ENCODE results near the gene LARGE1. TPM values are rescaled to one million over a fixed set of nuclear protein-coding genes. Genes with fewer than 3 reads are reported as not detected.

Gene LARGE1
- total RNA-seq, 1 experiment from 2014 or later = 1.5 TPM

- Histone ChIP-seq H3K27me3 (ENCODE audit: insufficient read depth, low read length) (no peaks in the 10 kb centered on the region), H3K36me3 (ENCODE audit: control insufficient read depth in 1 of 2, insufficient read depth in 2 of 2, low read length in 2 of 2) (no peaks in the 10 kb centered on the region), H3K27ac (ENCODE audit: low read depth, low read length) (no peak overlapping the region), H3K9ac (ENCODE audit: low read length) (no peak overlapping the region), H2AFZ (ENCODE audit: low read depth, low read length, poor library complexity, severe bottlenecking) (no peak overlapping the region), H3K4me3 (replicated peaks in 1 of 2; ENCODE audit: low read depth in 1 of 2, low read length in 2 of 2) (no peak overlapping the region), H3K9me2 (ENCODE audit: insufficient read depth) (no peaks in the 10 kb centered on the region), H3K4me1 (ENCODE audit: control insufficient read depth in 1 of 2, insufficient read depth in 2 of 2, low read length in 2 of 2) (no peaks in the 10 kb centered on the region), H3K79me2 (ENCODE audit: insufficient read depth, low read length) (no peaks in the 10 kb centered on the region), H3K4me2 (ENCODE audit: low read length) (no peak overlapping the region), H3K9me3 (ENCODE audit: control insufficient read depth in 1 of 2, insufficient read depth in 1 of 2, low read depth in 1 of 2, low read length in 2 of 2) (peaks cover 0 to 30% of the 10 kb centered on the region in 2 experiments; a peak in 1 of 4 replicates), H4K20me1 (ENCODE audit: insufficient read depth) (no peaks in the 10 kb centered on the region)
- no TSS peak for BruUV-seq (replicated peaks)
- ChIA-PET RAD21 (ENCODE audit: low non-redundant PET in 1 of 2, low total read pairs in 2 of 2, uncharacterized antibody in 2 of 2, unreplicated experiment in 2 of 2) (no interaction called here), CTCF (no interaction called here), POLR2A (no interaction called here)
- no peak for TF ChIP-seq ZBTB33 (IDR thresholded peaks at IDR 0.05; ENCODE audit: extremely low read depth, insufficient replicate concordance, low read length)
- no peak for TF ChIP-seq YY1 (IDR thresholded peaks at IDR 0.05; ENCODE audit: extremely low read depth, insufficient replicate concordance, low read depth, low read length)
- no peak for TF ChIP-seq JUND (IDR thresholded peaks at IDR 0.05)
- no peak for TF ChIP-seq ATF3 (IDR thresholded peaks at IDR 0.05)
- TF ChIP-seq RAD21 (IDR thresholded peaks at IDR 0.05; ENCODE audit: low read depth) = no peak
- TF ChIP-seq SRF (IDR thresholded peaks at IDR 0.05; ENCODE audit: low read depth) = no peak
- no peak for TF ChIP-seq CBX3 (IDR thresholded peaks at IDR 0.05; ENCODE audit: low read depth)
- no peak for TF ChIP-seq POLR2AphosphoS5 (IDR thresholded peaks at IDR 0.05; ENCODE audit: low read depth, low read length)
- TF ChIP-seq CTCF (IDR thresholded peaks at IDR 0.05 in 2 of 3, conservative IDR thresholded peaks at IDR 0.05 in 1 of 3; ENCODE audit: borderline replicate concordance in 1 of 3, insufficient read depth in 1 of 3, low read depth in 2 of 3, low read length in 2 of 3) = no peak
- no peak for TF ChIP-seq CEBPB (IDR thresholded peaks at IDR 0.05; ENCODE audit: low read depth)
- TF ChIP-seq POLR2A (IDR thresholded peaks at IDR 0.05; ENCODE audit: borderline replicate concordance, extremely low read depth, insufficient read depth, insufficient read length) = no peak
- TF ChIP-seq EZH2 (IDR thresholded peaks at IDR 0.05) = no peak
- no peak for TF ChIP-seq REST (IDR thresholded peaks at IDR 0.05; ENCODE audit: low read depth)
- DNase-seq (ENCODE audit: low read depth, low spot score) (no peak), ATAC-seq (no peak)
- intact Hi-C loops (cut with micrococcal nuclease) = no loop called here
Measured at GRCh38 chr22:33260498-33260897, 659.8 kb downstream of the LARGE1 start.
